ENCODE measurements around the gene NDRG4. TPM values are rescaled to one million over a fixed set of nuclear protein-coding genes. Genes with fewer than 3 reads are reported as not detected.

The NDRG4 gene
- total and polyA plus RNA-seq, 2 experiments from 2014 or later = 8.6 to 8.7 TPM

DNA sequence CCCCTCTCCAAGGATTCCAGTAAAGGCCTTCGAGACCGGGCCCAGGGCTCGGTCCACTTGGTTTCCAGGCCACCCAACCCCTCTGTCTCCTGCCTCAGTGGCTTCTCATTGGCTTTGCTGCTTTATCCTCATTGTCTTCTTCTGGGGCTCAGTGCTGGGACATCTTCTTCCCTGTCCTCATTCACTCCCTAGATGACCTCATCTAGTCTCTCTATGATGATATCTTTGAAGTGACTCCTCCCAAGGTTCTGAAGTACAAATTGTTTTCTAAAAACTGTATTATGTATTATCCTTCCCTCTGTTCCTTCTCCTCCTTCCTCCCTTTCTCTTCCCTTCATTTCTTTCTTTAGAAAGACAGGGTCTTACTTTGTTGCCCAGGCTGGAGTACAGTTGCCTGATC, 27.1 kb upstream of the NDRG4 start:
- Histone ChIP-seq H3K9me2 (replicated peaks; ENCODE audit: insufficient read depth) (no peaks in the 10 kb centered on the region), H3K27me3 (peaks cover 14% of the 10 kb centered on the region), H4K20me1 (ENCODE audit: insufficient read depth, poor library complexity, severe bottlenecking) (no peaks in the 10 kb centered on the region), H2AFZ (no peak overlapping the region), H3K27ac (no peak overlapping the region), H3K79me2 (no peaks in the 10 kb centered on the region), H3K4me3 (no peak overlapping the region), H3K36me3 (replicated peaks; ENCODE audit: insufficient read depth, low read depth) (no peaks in the 10 kb centered on the region), H3K9me3 (ENCODE audit: low read depth) (no peaks in the 10 kb centered on the region), H3K4me1 (ENCODE audit: insufficient read depth) (no peaks in the 10 kb centered on the region), H3K4me2 (no peak overlapping the region)
- no peak for TF ChIP-seq EZH2 (IDR thresholded peaks at IDR 0.05; ENCODE audit: borderline replicate concordance)
- no peak for TF ChIP-seq EZH2phosphoT487 (IDR thresholded peaks at IDR 0.05; ENCODE audit: low read depth, severe bottlenecking, unreplicated experiment)
- 92% methylated on average over 3 of the region's 3 CpGs for WGBS (ENCODE audit: low lambda C conversion rate, missing lambda C conversion rate)
- no peak for DNase-seq (ENCODE audit: low spot score)

DNA sequence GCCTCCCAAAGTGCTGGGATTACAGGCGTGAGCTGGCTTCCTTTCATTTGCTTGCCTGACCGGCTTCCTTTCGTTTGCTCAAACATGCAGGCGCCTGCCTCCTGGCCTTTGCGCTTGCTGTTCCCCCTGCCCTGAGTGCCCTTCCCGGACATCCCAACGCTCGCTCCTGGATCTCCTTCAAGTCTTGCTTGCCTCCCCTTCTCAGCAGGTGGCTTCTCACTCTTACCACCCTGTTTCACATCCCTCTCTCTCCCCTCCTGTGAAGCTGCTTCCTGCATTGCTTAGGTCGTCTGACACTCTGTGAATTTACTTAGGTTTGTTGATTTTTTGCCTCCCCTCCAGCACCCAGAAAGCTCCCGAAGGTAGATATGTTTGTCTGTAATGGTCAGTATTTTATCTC, 25.6 kb upstream of the NDRG4 start:
- Histone ChIP-seq H3K27ac (no peak overlapping the region), H3K9me3 (ENCODE audit: low read depth) (no peaks in the 10 kb centered on the region), H4K20me1 (ENCODE audit: insufficient read depth, poor library complexity, severe bottlenecking) (no peaks in the 10 kb centered on the region), H3K79me2 (no peaks in the 10 kb centered on the region), H2AFZ (no peak overlapping the region), H3K4me3 (no peak overlapping the region), H3K36me3 (replicated peaks; ENCODE audit: insufficient read depth, low read depth) (no peaks in the 10 kb centered on the region), H3K9me2 (replicated peaks; ENCODE audit: insufficient read depth) (no peaks in the 10 kb centered on the region), H3K27me3 (no peaks in the 10 kb centered on the region), H3K4me2 (no peak overlapping the region), H3K4me1 (ENCODE audit: insufficient read depth) (no peaks in the 10 kb centered on the region)
- 72% methylated on average over 10 of the region's 10 CpGs for WGBS (ENCODE audit: low lambda C conversion rate, missing lambda C conversion rate)
- no peak for DNase-seq (ENCODE audit: low spot score)
- TF ChIP-seq EZH2 (IDR thresholded peaks at IDR 0.05; ENCODE audit: borderline replicate concordance) = no peak
- TF ChIP-seq, protein P1, sequence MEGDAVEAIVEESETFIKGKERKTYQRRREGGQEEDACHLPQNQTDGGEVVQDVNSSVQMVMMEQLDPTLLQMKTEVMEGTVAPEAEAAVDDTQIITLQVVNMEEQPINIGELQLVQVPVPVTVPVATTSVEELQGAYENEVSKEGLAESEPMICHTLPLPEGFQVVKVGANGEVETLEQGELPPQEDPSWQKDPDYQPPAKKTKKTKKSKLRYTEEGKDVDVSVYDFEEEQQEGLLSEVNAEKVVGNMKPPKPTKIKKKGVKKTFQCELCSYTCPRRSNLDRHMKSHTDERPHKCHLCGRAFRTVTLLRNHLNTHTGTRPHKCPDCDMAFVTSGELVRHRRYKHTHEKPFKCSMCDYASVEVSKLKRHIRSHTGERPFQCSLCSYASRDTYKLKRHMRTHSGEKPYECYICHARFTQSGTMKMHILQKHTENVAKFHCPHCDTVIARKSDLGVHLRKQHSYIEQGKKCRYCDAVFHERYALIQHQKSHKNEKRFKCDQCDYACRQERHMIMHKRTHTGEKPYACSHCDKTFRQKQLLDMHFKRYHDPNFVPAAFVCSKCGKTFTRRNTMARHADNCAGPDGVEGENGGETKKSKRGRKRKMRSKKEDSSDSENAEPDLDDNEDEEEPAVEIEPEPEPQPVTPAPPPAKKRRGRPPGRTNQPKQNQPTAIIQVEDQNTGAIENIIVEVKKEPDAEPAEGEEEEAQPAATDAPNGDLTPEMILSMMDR (IDR thresholded peaks at IDR 0.05; ENCODE audit: poor library complexity) = no peak
- TF ChIP-seq EZH2phosphoT487 (IDR thresholded peaks at IDR 0.05; ENCODE audit: low read depth, severe bottlenecking, unreplicated experiment) = no peak

DNA sequence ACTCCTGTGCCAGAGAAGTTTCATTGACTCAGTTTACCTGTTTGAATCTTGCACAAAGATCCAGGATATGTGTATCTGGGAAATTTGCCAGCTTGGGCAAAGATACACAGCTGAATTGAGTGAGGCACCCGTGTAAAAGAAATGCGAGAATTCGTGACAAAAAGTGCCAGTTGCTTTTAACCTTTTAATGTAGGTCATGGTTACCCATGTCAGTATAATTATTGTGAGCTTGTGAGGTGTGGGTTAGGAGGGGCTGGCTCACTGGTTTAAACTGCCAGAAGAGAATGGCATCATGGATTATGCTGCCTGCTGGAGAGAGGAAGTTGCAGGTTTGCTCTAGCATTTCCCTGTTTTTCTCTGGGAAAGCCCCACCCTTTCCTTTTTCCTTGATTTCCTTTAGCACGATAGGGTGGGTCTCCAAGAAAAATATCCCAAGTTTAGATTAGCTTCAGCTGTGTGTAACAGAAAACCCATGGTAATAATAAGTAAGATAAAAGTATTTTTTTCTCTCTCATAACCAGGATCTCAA, 24.8 kb upstream of the NDRG4 start:
- no peaks in the 10 kb centered on the region for H3K27me3 ChIP-seq
- no peak for TF ChIP-seq EZH2phosphoT487 (IDR thresholded peaks at IDR 0.05; ENCODE audit: low read depth, severe bottlenecking, unreplicated experiment)
- no peak for TF ChIP-seq EZH2 (IDR thresholded peaks at IDR 0.05; ENCODE audit: borderline replicate concordance)
- TF ChIP-seq, protein P1 (IDR thresholded peaks at IDR 0.05; ENCODE audit: poor library complexity) = no peak
- no peaks in the 10 kb centered on the region for H3K4me1 ChIP-seq (ENCODE audit: insufficient read depth)
- H3K36me3 ChIP-seq (replicated peaks; ENCODE audit: insufficient read depth, low read depth) = no peaks in the 10 kb centered on the region
- no peaks in the 10 kb centered on the region for H4K20me1 ChIP-seq (ENCODE audit: insufficient read depth, poor library complexity, severe bottlenecking)
- H3K79me2 ChIP-seq = no peaks in the 10 kb centered on the region
- H3K4me3 ChIP-seq = no peak overlapping the region
- no peaks in the 10 kb centered on the region for H3K9me2 ChIP-seq (replicated peaks; ENCODE audit: insufficient read depth)
- H3K9me3 ChIP-seq (ENCODE audit: low read depth) = no peaks in the 10 kb centered on the region
- no peak overlapping the region for H3K27ac ChIP-seq
- 73% methylated on average over 4 of the region's 4 CpGs for WGBS (ENCODE audit: low lambda C conversion rate, missing lambda C conversion rate)
- DNase-seq (ENCODE audit: low spot score) = no peak
- no peak overlapping the region for H2AFZ ChIP-seq
- no peak overlapping the region for H3K4me2 ChIP-seq

DNA sequence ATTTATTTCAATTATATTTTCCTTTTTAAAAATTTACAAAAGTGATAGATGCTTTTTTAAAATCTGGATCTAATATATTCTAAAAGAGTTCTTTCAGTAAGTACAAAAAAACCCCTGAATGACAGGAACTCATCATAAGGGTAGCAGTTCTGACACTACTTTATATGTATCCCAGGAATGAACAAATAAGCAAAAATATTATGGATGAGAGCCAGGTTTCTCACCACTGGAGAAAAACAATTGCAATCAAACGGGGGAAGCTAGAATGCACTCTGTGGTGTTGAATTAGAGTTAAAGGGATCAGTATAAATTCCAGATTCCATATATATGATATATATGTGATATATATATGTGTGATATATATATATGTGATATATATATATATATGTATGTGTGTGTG, 23.2 kb upstream of the NDRG4 start:
- H3K36me3 ChIP-seq (replicated peaks; ENCODE audit: insufficient read depth, low read depth) = no peaks in the 10 kb centered on the region
- no peaks in the 10 kb centered on the region for H3K9me3 ChIP-seq (ENCODE audit: low read depth)
- H2AFZ ChIP-seq = no peak overlapping the region
- TF ChIP-seq EZH2phosphoT487 (IDR thresholded peaks at IDR 0.05; ENCODE audit: low read depth, severe bottlenecking, unreplicated experiment) (no peak), EZH2 (IDR thresholded peaks at IDR 0.05; ENCODE audit: borderline replicate concordance) (no peak)
- TF ChIP-seq, protein P1 (IDR thresholded peaks at IDR 0.05; ENCODE audit: poor library complexity) = no peak
- H3K27me3 ChIP-seq = no peaks in the 10 kb centered on the region
- DNase-seq (ENCODE audit: low spot score) = no peak
- H4K20me1 ChIP-seq (ENCODE audit: insufficient read depth, poor library complexity, severe bottlenecking) = no peaks in the 10 kb centered on the region
- H3K4me1 ChIP-seq (ENCODE audit: insufficient read depth) = no peaks in the 10 kb centered on the region
- no peak overlapping the region for H3K4me3 ChIP-seq
- 76% methylated on average over 1 of the region's 1 CpG for WGBS (ENCODE audit: low lambda C conversion rate, missing lambda C conversion rate)
- H3K4me2 ChIP-seq = no peak overlapping the region
- no peaks in the 10 kb centered on the region for H3K9me2 ChIP-seq (replicated peaks; ENCODE audit: insufficient read depth)
- H3K79me2 ChIP-seq = no peaks in the 10 kb centered on the region
- no peak overlapping the region for H3K27ac ChIP-seq

Data from hepatocyte (in vitro differentiated cells).